ENCODE results near the gene TMEM238L.
"Not testable (repeated sequence)": the region's sequence is repeated elsewhere in the genome, so short reads cannot be mapped to it uniquely, and the experiment has no call there.

TMEM238L gene

GRCh38 chr17:10803830-10804475 is at the start of gene TMEM238L:
TMEM238L (minus strand) TSS chr17:10804099; CDS start chr17:10803963, 136 bp downstream.
- no peak for DNase-seq (ENCODE audit: extremely low spot score, insufficient read length, low read depth)
- no peak for FAIRE-seq

GRCh38 chr17:10846636-10847035 is 42.7 kb upstream of the TMEM238L start:
- not testable (repeated sequence) for FAIRE-seq; DNase-seq (ENCODE audit: extremely low spot score, insufficient read length, low read depth)

GRCh38 chr17:10845388-10845751 is 41.5 kb upstream of the TMEM238L start:
- DNase-seq (ENCODE audit: extremely low spot score, insufficient read length, low read depth) (no peak), FAIRE-seq (no peak)

- FAIRE-seq = peak; percentile 75
- peak; percentile 75 for DNase-seq (ENCODE audit: extremely low spot score, insufficient read length, low read depth)
These were observed 40.9 kb upstream of the TMEM238L start for GRCh38 chr17:10844621-10845387.

- no peak for FAIRE-seq
- DNase-seq (ENCODE audit: extremely low spot score, insufficient read length, low read depth) = no peak
These were observed 39.9 kb upstream of the TMEM238L start for GRCh38 chr17:10843811-10844210.

- FAIRE-seq = no peak
- no peak for DNase-seq (ENCODE audit: extremely low spot score, insufficient read length, low read depth)
These were observed 38.8 kb upstream of the TMEM238L start for GRCh38 chr17:10842658-10843057.

- DNase-seq (ENCODE audit: extremely low spot score, insufficient read length, low read depth) = no peak
- no peak for FAIRE-seq
These were observed 34.8 kb upstream of the TMEM238L start for GRCh38 chr17:10838682-10839081.

GRCh38 chr17:10837921-10838320 is 34.0 kb upstream of the TMEM238L start, which contains the start of gene PIRT:
PIRT (minus strand) TSS chr17:10838087; CDS start chr17:10825645, 12,442 bp downstream.
- DNase-seq (ENCODE audit: extremely low spot score, insufficient read length, low read depth) (no peak), FAIRE-seq (no peak)

GRCh38 chr17:10836966-10837590 is 33.2 kb upstream of the TMEM238L start:
- FAIRE-seq = no peak
- DNase-seq (ENCODE audit: extremely low spot score, insufficient read length, low read depth) = no peak

GRCh38 chr17:10836145-10836544 is 32.2 kb upstream of the TMEM238L start:
- FAIRE-seq (no peak), DNase-seq (ENCODE audit: extremely low spot score, insufficient read length, low read depth) (no peak)

GRCh38 chr17:10831696-10832095 is 27.8 kb upstream of the TMEM238L start:
- FAIRE-seq (no peak), DNase-seq (ENCODE audit: extremely low spot score, insufficient read length, low read depth) (no peak)

- FAIRE-seq (no peak), DNase-seq (ENCODE audit: extremely low spot score, insufficient read length, low read depth) (no peak)
These were observed 24.1 kb upstream of the TMEM238L start for GRCh38 chr17:10827898-10828552.

GRCh38 chr17:10824874-10825273 is 21.0 kb upstream of the TMEM238L start:
- no peak for FAIRE-seq
- DNase-seq (ENCODE audit: extremely low spot score, insufficient read length, low read depth) = no peak

- DNase-seq (ENCODE audit: extremely low spot score, insufficient read length, low read depth) = no peak
- FAIRE-seq = no peak
These were observed 17.9 kb upstream of the TMEM238L start for GRCh38 chr17:10821770-10822169.

- FAIRE-seq (no peak), DNase-seq (ENCODE audit: extremely low spot score, insufficient read length, low read depth) (no peak)
These were observed 17.2 kb upstream of the TMEM238L start for GRCh38 chr17:10821054-10821453.

- FAIRE-seq (no peak), DNase-seq (ENCODE audit: extremely low spot score, insufficient read length, low read depth) (no peak)
These were observed 11.4 kb upstream of the TMEM238L start for GRCh38 chr17:10815319-10815718.

- DNase-seq (ENCODE audit: extremely low spot score, insufficient read length, low read depth) = no peak
- FAIRE-seq = no peak
These were observed 10.2 kb upstream of the TMEM238L start for GRCh38 chr17:10814075-10814474.

- FAIRE-seq (no peak), DNase-seq (ENCODE audit: extremely low spot score, insufficient read length, low read depth) (no peak)
These were observed 8.8 kb upstream of the TMEM238L start for GRCh38 chr17:10812674-10813073.

- DNase-seq (ENCODE audit: extremely low spot score, insufficient read length, low read depth) (no peak), FAIRE-seq (no peak)
These were observed 5.7 kb upstream of the TMEM238L start for GRCh38 chr17:10809605-10810004.

GRCh38 chr17:10807704-10808128 is 3.8 kb upstream of the TMEM238L start:
- no peak for FAIRE-seq
- no peak for DNase-seq (ENCODE audit: extremely low spot score, insufficient read length, low read depth)

Data from GM18507 (cell line).